Lower leg skin (tissue), 3 donors: ENCODE data around the gene FSTL5.

Source experiments
- POLR2A ChIP-seq, 2 donors: fragments of 450-650 bp; IDR thresholded peaks; one replicate each; pipeline ENCODE4 v1.6.1; 2016 to 2017; ENCODE audit warnings: antibody characterized with exemption in 2 of 2, mild to moderate bottlenecking in 1 of 2, moderate library complexity in 1 of 2
- TF ChIP-seq, protein P1 (sequence below), 3 donors: fragments of 450-650 bp; IDR thresholded peaks; one replicate each; pipeline ENCODE4 v1.5.1; 2016; ENCODE audit warnings: antibody characterized with exemption in 3 of 3, mild to moderate bottlenecking in 3 of 3, moderate library complexity in 2 of 3

DNA sequence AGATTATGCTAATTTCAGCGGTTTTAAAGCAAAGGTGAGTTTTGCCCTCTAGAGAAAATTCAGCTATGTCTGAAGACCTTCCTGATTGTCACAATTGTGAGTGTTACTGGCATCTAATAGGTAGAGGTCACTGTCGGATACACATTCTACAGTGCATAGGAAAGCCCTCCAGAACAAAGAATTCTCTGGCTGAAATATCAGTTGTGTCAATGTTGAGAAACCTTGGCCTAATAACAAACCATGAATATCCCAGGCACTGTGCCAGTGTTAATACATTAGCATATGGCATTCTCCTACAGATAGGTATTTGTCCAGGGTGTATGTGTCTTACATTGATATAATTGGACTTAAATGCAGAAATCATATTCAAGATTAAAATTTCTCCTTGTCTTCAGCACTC, 294.3 kb downstream of the FSTL5 start:
- TF ChIP-seq, protein P1, sequence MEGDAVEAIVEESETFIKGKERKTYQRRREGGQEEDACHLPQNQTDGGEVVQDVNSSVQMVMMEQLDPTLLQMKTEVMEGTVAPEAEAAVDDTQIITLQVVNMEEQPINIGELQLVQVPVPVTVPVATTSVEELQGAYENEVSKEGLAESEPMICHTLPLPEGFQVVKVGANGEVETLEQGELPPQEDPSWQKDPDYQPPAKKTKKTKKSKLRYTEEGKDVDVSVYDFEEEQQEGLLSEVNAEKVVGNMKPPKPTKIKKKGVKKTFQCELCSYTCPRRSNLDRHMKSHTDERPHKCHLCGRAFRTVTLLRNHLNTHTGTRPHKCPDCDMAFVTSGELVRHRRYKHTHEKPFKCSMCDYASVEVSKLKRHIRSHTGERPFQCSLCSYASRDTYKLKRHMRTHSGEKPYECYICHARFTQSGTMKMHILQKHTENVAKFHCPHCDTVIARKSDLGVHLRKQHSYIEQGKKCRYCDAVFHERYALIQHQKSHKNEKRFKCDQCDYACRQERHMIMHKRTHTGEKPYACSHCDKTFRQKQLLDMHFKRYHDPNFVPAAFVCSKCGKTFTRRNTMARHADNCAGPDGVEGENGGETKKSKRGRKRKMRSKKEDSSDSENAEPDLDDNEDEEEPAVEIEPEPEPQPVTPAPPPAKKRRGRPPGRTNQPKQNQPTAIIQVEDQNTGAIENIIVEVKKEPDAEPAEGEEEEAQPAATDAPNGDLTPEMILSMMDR (IDR thresholded peaks at IDR 0.05), result no peak
- TF ChIP-seq POLR2A (IDR thresholded peaks at IDR 0.05), result no peak
